ENCODE results near the gene AOC1.

AOC1 gene

GRCh38 chr7:150831851-150832250, 20.5 kb upstream of the AOC1 start:
- Histone ChIP-seq H3K9me3 (ENCODE audit: control extremely low read depth in 1 of 5, control insufficient read depth in 4 of 5, insufficient read depth in 2 of 5, low read depth in 1 of 5, low read length in 4 of 5) (peaks cover 0 to 2% (median 0%) of the 10 kb centered on the region in 5 experiments), H3K4me1 (ENCODE audit: control extremely low read depth in 1 of 4, control insufficient read depth in 4 of 4, insufficient read depth in 4 of 4, low read length in 3 of 4) (no peaks in the 10 kb centered on the region), H3K27ac (ENCODE audit: insufficient read depth in 1 of 2, low read depth in 1 of 2, low read length in 2 of 2, poor library complexity in 1 of 2, severe bottlenecking in 2 of 2) (no peak overlapping the region), H3K27me3 (replicated peaks in 2 of 5; ENCODE audit: control insufficient read depth in 4 of 5, insufficient read depth in 5 of 5, low read length in 4 of 5) (peaks cover 0 to 11% (median 5%) of the 10 kb centered on the region in 5 experiments), H3K4me3 (ENCODE audit: control insufficient read depth in 1 of 7, extremely low read depth in 1 of 7, insufficient read depth in 4 of 7, low read depth in 2 of 7, low read length in 6 of 7) (no peak overlapping the region), H3K36me3 (ENCODE audit: control insufficient read depth in 4 of 4, insufficient read depth in 4 of 4, low read length in 3 of 4) (no peaks in the 10 kb centered on the region)
- no peak for DNase-seq
- ChIA-PET POLR2A (interaction anchor here (0.6 kb wide), 1 partner anchor 13 kb away, joined by 3 read pairs; no protein-coding TSS in a partner anchor), CTCF (interaction anchor here (1.1 to 1.4 kb wide), 2 partner anchors 9 to 39 kb away, joined by 3 read pairs; no protein-coding TSS in a partner anchor)
- WGBS (ENCODE audit: insufficient coverage) = 100% methylated on average over 1 of the region's 1 CpG

GRCh38 chr7:150835019-150835418, 17.3 kb upstream of the AOC1 start:
- H3K36me3 ChIP-seq (ENCODE audit: control insufficient read depth in 4 of 4, insufficient read depth in 4 of 4, low read length in 3 of 4) = no peaks in the 10 kb centered on the region
- POLR2A ChIA-PET = no interaction called here

GRCh38 chr7:150835702-150836280, 16.5 kb upstream of the AOC1 start:
- 98% methylated on average over 5 of the region's 6 CpGs for WGBS (ENCODE audit: insufficient coverage)
- POLR2A ChIA-PET = no interaction called here
- Histone ChIP-seq H3K4me3 (ENCODE audit: control insufficient read depth in 1 of 7, extremely low read depth in 1 of 7, insufficient read depth in 4 of 7, low read depth in 2 of 7, low read length in 6 of 7) (no peak overlapping the region), H3K9me3 (ENCODE audit: control extremely low read depth in 1 of 5, control insufficient read depth in 4 of 5, insufficient read depth in 2 of 5, low read depth in 1 of 5, low read length in 4 of 5) (peaks cover 0 to 2% (median 0%) of the 10 kb centered on the region in 5 experiments), H3K27ac (ENCODE audit: insufficient read depth in 1 of 2, low read depth in 1 of 2, low read length in 2 of 2, poor library complexity in 1 of 2, severe bottlenecking in 2 of 2) (no peak overlapping the region), H3K4me1 (ENCODE audit: control extremely low read depth in 1 of 4, control insufficient read depth in 4 of 4, insufficient read depth in 4 of 4, low read length in 3 of 4) (no peaks in the 10 kb centered on the region), H3K27me3 (replicated peaks in 2 of 5; ENCODE audit: control insufficient read depth in 4 of 5, insufficient read depth in 5 of 5, low read length in 4 of 5) (peaks cover 0 to 3% (median 0%) of the 10 kb centered on the region in 5 experiments), H3K36me3 (ENCODE audit: control insufficient read depth in 4 of 4, insufficient read depth in 4 of 4, low read length in 3 of 4) (no peaks in the 10 kb centered on the region)
- no peak for DNase-seq
- CTCF ChIA-PET = interaction anchor here (0.6 kb wide), 1 partner anchor 52 kb away, joined by 3 read pairs; no protein-coding TSS in a partner anchor

More at GRCh38 chr7:150835019-150835418, 17.3 kb upstream of the AOC1 start:
- H3K4me3 ChIP-seq (ENCODE audit: control insufficient read depth in 1 of 7, extremely low read depth in 1 of 7, insufficient read depth in 4 of 7, low read depth in 2 of 7, low read length in 6 of 7) = no peak overlapping the region
- peaks cover 0 to 3% (median 0%) of the 10 kb centered on the region in 5 experiments for H3K27me3 ChIP-seq (replicated peaks in 2 of 5; ENCODE audit: control insufficient read depth in 4 of 5, insufficient read depth in 5 of 5, low read length in 4 of 5)
- H3K9me3 ChIP-seq (ENCODE audit: control extremely low read depth in 1 of 5, control insufficient read depth in 4 of 5, insufficient read depth in 2 of 5, low read depth in 1 of 5, low read length in 4 of 5) = peaks cover 0 to 2% (median 0%) of the 10 kb centered on the region in 5 experiments
- CTCF ChIA-PET = no interaction called here
- no peaks in the 10 kb centered on the region for H3K4me1 ChIP-seq (ENCODE audit: control extremely low read depth in 1 of 4, control insufficient read depth in 4 of 4, insufficient read depth in 4 of 4, low read length in 3 of 4)
- WGBS (ENCODE audit: insufficient coverage) = no CpG with 5 or more reads among the region's 1 CpG
- no peak overlapping the region for H3K27ac ChIP-seq (ENCODE audit: insufficient read depth in 1 of 2, low read depth in 1 of 2, low read length in 2 of 2, poor library complexity in 1 of 2, severe bottlenecking in 2 of 2)
- no peak for DNase-seq

DNA sequence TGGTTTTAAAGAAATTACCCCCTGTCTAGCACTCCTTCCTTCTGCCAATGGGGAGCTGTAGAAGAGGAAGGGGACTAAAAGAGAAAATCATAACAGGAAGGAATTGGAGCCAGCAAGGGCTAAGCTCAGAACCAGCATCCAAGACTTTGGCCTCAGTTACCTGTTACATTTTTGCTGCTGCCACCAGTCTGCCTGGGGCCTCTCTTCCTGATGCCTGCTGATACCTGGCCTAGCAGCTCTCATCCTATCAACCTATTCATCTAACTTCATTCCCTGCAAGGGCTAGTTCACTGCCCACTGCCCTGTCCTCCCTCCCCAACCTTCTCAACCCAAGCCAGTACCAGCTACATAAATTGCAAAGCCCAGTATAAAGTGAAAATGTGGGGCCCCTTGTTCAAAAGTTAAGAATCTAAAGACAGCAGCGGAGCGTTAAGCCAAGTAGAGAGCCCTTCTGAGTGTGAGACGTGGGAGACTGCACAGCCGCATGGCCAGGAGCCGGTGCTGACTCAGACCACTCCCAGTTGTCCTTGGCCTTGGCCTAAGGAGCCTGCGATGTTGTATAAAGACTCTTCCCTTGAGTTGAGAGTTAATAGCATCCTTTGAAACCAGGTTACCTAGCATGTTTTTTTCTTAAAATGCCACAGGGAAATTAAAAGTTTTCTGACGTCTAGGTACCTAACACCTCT, 13.2 kb upstream of the AOC1 start:
- POLR2A ChIA-PET = no interaction called here
- WGBS (ENCODE audit: insufficient coverage) = 99% methylated on average over 7 of the region's 7 CpGs
- no peaks in the 10 kb centered on the region for H3K4me1 ChIP-seq (ENCODE audit: control extremely low read depth in 1 of 4, control insufficient read depth in 4 of 4, insufficient read depth in 4 of 4, low read length in 3 of 4)
- H3K36me3 ChIP-seq (ENCODE audit: control insufficient read depth in 4 of 4, insufficient read depth in 4 of 4, low read length in 3 of 4) = no peaks in the 10 kb centered on the region
- no peak overlapping the region for H3K4me3 ChIP-seq (ENCODE audit: control insufficient read depth in 1 of 7, extremely low read depth in 1 of 7, insufficient read depth in 4 of 7, low read depth in 2 of 7, low read length in 6 of 7)
- CTCF ChIA-PET = interaction anchor here (0.8 kb wide), 1 partner anchor 39 kb away, joined by 3 read pairs; no protein-coding TSS in a partner anchor
- no peak overlapping the region for H3K27ac ChIP-seq (ENCODE audit: insufficient read depth in 1 of 2, low read depth in 1 of 2, low read length in 2 of 2, poor library complexity in 1 of 2, severe bottlenecking in 2 of 2)
- peaks cover 0 to 10% (median 3%) of the 10 kb centered on the region in 5 experiments for H3K9me3 ChIP-seq (ENCODE audit: control extremely low read depth in 1 of 5, control insufficient read depth in 4 of 5, insufficient read depth in 2 of 5, low read depth in 1 of 5, low read length in 4 of 5)
- H3K27me3 ChIP-seq (replicated peaks in 2 of 5; ENCODE audit: control insufficient read depth in 4 of 5, insufficient read depth in 5 of 5, low read length in 4 of 5) = peaks cover 0 to 3% (median 0%) of the 10 kb centered on the region in 5 experiments
- no peak for DNase-seq

DNA sequence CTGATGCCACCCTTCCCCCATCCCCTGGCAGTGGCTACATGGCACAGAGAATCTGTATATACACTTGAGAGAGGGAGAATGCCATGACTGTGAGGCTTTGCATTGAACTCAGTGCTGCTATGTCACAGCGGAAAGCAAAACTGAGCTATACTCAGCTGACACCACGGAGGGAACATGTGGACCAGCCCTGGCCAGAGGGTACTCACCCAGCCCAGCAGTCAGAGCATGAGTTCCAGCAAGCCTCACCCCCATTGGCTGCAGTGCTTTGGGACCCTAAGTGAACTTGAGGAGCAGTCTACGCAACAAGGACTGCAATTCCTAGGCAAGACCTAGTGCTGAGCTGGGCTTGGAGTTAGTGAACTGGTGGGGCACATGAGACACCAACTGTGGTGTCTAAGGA, 10.3 kb upstream of the AOC1 start:
- CTCF ChIA-PET = no interaction called here
- no peak for DNase-seq
- H3K27me3 ChIP-seq (replicated peaks in 2 of 5; ENCODE audit: control insufficient read depth in 4 of 5, insufficient read depth in 5 of 5, low read length in 4 of 5) = no peaks in the 10 kb centered on the region
- no peaks in the 10 kb centered on the region for H3K36me3 ChIP-seq (ENCODE audit: control insufficient read depth in 4 of 4, insufficient read depth in 4 of 4, low read length in 3 of 4)
- H3K4me1 ChIP-seq (ENCODE audit: control extremely low read depth in 1 of 4, control insufficient read depth in 4 of 4, insufficient read depth in 4 of 4, low read length in 3 of 4) = peaks cover 0 to 13% (median 7%) of the 10 kb centered on the region in 4 experiments
- no peak overlapping the region for H3K27ac ChIP-seq (ENCODE audit: insufficient read depth in 1 of 2, low read depth in 1 of 2, low read length in 2 of 2, poor library complexity in 1 of 2, severe bottlenecking in 2 of 2)
- H3K9me3 ChIP-seq (ENCODE audit: control extremely low read depth in 1 of 5, control insufficient read depth in 4 of 5, insufficient read depth in 2 of 5, low read depth in 1 of 5, low read length in 4 of 5) = peaks cover 0 to 10% (median 3%) of the 10 kb centered on the region in 5 experiments
- POLR2A ChIA-PET = no interaction called here
- 94% methylated on average over 2 of the region's 3 CpGs for WGBS (ENCODE audit: insufficient coverage)
- H3K4me3 ChIP-seq (ENCODE audit: control insufficient read depth in 1 of 7, extremely low read depth in 1 of 7, insufficient read depth in 4 of 7, low read depth in 2 of 7, low read length in 6 of 7) = no peak overlapping the region

GRCh38 chr7:150842716-150843115, 9.6 kb upstream of the AOC1 start:
- Histone ChIP-seq H3K9me3 (ENCODE audit: control extremely low read depth in 1 of 5, control insufficient read depth in 4 of 5, insufficient read depth in 2 of 5, low read depth in 1 of 5, low read length in 4 of 5) (peaks cover 0 to 10% (median 3%) of the 10 kb centered on the region in 5 experiments), H3K4me3 (ENCODE audit: control insufficient read depth in 1 of 7, extremely low read depth in 1 of 7, insufficient read depth in 4 of 7, low read depth in 2 of 7, low read length in 6 of 7) (no peak overlapping the region), H3K4me1 (ENCODE audit: control extremely low read depth in 1 of 4, control insufficient read depth in 4 of 4, insufficient read depth in 4 of 4, low read length in 3 of 4) (peaks cover 0 to 13% (median 7%) of the 10 kb centered on the region in 4 experiments), H3K36me3 (ENCODE audit: control insufficient read depth in 4 of 4, insufficient read depth in 4 of 4, low read length in 3 of 4) (no peaks in the 10 kb centered on the region), H3K27ac (ENCODE audit: insufficient read depth in 1 of 2, low read depth in 1 of 2, low read length in 2 of 2, poor library complexity in 1 of 2, severe bottlenecking in 2 of 2) (no peak overlapping the region), H3K27me3 (replicated peaks in 2 of 5; ENCODE audit: control insufficient read depth in 4 of 5, insufficient read depth in 5 of 5, low read length in 4 of 5) (no peaks in the 10 kb centered on the region)
- WGBS (ENCODE audit: insufficient coverage) = 86% methylated on average over 4 of the region's 4 CpGs
- CTCF ChIA-PET = no interaction called here
- POLR2A ChIA-PET = no interaction called here
- DNase-seq = no peak

DNA sequence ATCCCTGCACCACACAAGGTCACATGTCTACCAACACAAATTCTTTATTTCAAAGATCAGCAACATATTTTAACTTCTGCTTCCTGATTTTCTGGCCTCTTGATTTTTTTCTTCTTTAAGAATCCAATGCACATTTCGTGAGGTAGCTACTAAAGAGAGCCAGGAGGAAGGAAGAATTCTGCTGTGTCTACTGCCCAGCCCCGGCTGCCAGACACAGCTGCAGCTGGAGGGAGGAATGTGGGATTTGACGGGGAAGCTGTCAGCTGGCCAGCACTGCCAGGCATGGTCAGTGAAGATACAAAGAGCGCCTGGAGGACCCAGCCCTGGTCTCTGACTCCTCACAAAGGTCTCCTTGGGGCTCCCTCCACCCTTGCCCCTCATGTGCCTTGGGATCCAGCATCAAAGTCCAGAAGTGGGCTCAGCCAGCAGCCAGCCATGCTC, 6.9 kb upstream of the AOC1 start:
- CTCF ChIA-PET = no interaction called here

More for the DNA sequence above, 6.9 kb upstream of the AOC1 start:
- DNase-seq = peak in 2 of 3 donors; percentile 48 to 53
- WGBS (ENCODE audit: insufficient coverage) = 100% methylated on average over 1 of the region's 4 CpGs
- H3K27ac ChIP-seq (ENCODE audit: insufficient read depth in 1 of 2, low read depth in 1 of 2, low read length in 2 of 2, poor library complexity in 1 of 2, severe bottlenecking in 2 of 2) = no peak overlapping the region
- peaks cover 0 to 10% (median 3%) of the 10 kb centered on the region in 5 experiments for H3K9me3 ChIP-seq (ENCODE audit: control extremely low read depth in 1 of 5, control insufficient read depth in 4 of 5, insufficient read depth in 2 of 5, low read depth in 1 of 5, low read length in 4 of 5)
- H3K27me3 ChIP-seq (replicated peaks in 2 of 5; ENCODE audit: control insufficient read depth in 4 of 5, insufficient read depth in 5 of 5, low read length in 4 of 5) = peaks cover 0 to 2% (median 0%) of the 10 kb centered on the region in 5 experiments
- H3K4me3 ChIP-seq (ENCODE audit: control insufficient read depth in 1 of 7, extremely low read depth in 1 of 7, insufficient read depth in 4 of 7, low read depth in 2 of 7, low read length in 6 of 7) = no peak overlapping the region
- POLR2A ChIA-PET = no interaction called here
- peaks cover 0 to 13% (median 7%) of the 10 kb centered on the region in 4 experiments for H3K4me1 ChIP-seq (ENCODE audit: control extremely low read depth in 1 of 4, control insufficient read depth in 4 of 4, insufficient read depth in 4 of 4, low read length in 3 of 4)
- H3K36me3 ChIP-seq (ENCODE audit: control insufficient read depth in 4 of 4, insufficient read depth in 4 of 4, low read length in 3 of 4) = no peaks in the 10 kb centered on the region

Measured in common myeloid progenitor, CD34-positive (primary cell).